H1 (cell line): Measurements from ENCODE around the gene CLP1. TPM values are rescaled to one million over a fixed set of nuclear protein-coding genes. Genes with fewer than 3 reads are reported as not detected.
A peak's percentile ranks its signal among the peaks of the same experiment; 100 is the strongest.

Source experiments
- CTBP2 ChIP-seq: IDR thresholded peaks from 2 replicates; pipeline ENCODE4 v1.7.0; 2011; ENCODE audit warnings: borderline replicate concordance, mild to moderate bottlenecking, moderate library complexity, mixed read lengths, low read length; ENCODE audit not compliant: insufficient read depth, insufficient read length
- CTCF ChIP-seq, 3 experiments: IDR thresholded peaks; 1 replicate in 2 of 3; 2 replicates in 1 of 3; pipeline versions ENCODE4 v1.5.1 to v1.6.1; 2011; ENCODE audit warnings: low read length in 3 of 3, mild to moderate bottlenecking in 3 of 3, inconsistent platforms in 2 of 3, low read depth in 1 of 3, moderate library complexity in 1 of 3; ENCODE audit not compliant: insufficient read depth in 1 of 3; ENCODE audit errors: control extremely low read depth in 1 of 3
- GABPA ChIP-seq: IDR thresholded peaks from 2 replicates; pipeline ENCODE4 v1.6.1; 2011; ENCODE audit warnings: mild to moderate bottlenecking, low read length, moderate library complexity, borderline replicate concordance; ENCODE audit not compliant: insufficient read depth
- HDAC6 ChIP-seq: IDR thresholded peaks from one replicate; pipeline ENCODE4 v1.7.1; 2012; ENCODE audit warnings: low read depth, mild to moderate bottlenecking, inconsistent platforms, low read length, moderate library complexity
- RXRA ChIP-seq: IDR thresholded peaks from 2 replicates; pipeline ENCODE4 v1.6.1; 2011; ENCODE audit warnings: low read depth, mild to moderate bottlenecking, low read length, moderate library complexity; ENCODE audit not compliant: insufficient read depth
- SIN3A ChIP-seq, 2 experiments: IDR thresholded peaks in 1 of 2; conservative IDR thresholded peaks in 1 of 2; 2 replicates each; pipeline ENCODE4 v1.6.1; 2011 to 2012; ENCODE audit warnings: low read length in 2 of 2, improper control_type of control experiment in 1 of 2, low read depth in 1 of 2, mild to moderate bottlenecking in 1 of 2
- SP4 ChIP-seq: IDR thresholded peaks from 2 replicates; pipeline ENCODE4 v1.6.1; 2012; ENCODE audit warnings: low read length, inconsistent platforms
- TAF1 ChIP-seq: IDR thresholded peaks from 2 replicates; pipeline ENCODE4 v1.6.1; 2011; ENCODE audit warnings: mild to moderate bottlenecking, low read depth, low read length
- polyA plus RNA-seq, 7 experiments: library from polyadenylated mRNA; depleted of rRNA in 3 of 7; stranded (reverse) in 5 of 7; unstranded in 2 of 7; fragments of >200 nt in 5 of 7; fragments of 200-250 nt in 2 of 7; gene quantifications; 1 replicate in 5 of 7; 2 replicates in 1 of 7; 4 replicates in 1 of 7; pipeline versions ENCODE4 v1.2.1 to v1.2.3, GENCODE V29; 2011 to 2013; ENCODE audit warnings: missing spikeins in 2 of 7, mixed read lengths in 2 of 7
- total RNA-seq: library from RNA; stranded (reverse); fragmentation: NEBNext Ultra II Directional; extraction: Animal tissue kit (Norgen Biotek cat#: 25700); gene quantifications from 2 replicates; pipeline ENCODE4 v1.2.1, GENCODE V29; 2021

Gene CLP1
- total and polyA plus RNA-seq, 2 of the 8 experiments (the other 6 are each of a cell fraction or from before 2014, with no cell fraction given) = 29.4 to 29.9 TPM

GRCh38 chr11:57639321-57640067, 18.1 kb upstream of the CLP1 start (continued):
- no peak for TF ChIP-seq RXRA
- TF ChIP-seq CTCF (IDR thresholded peaks at IDR 0.05; ENCODE audit: control extremely low read depth in 1 of 3, insufficient read depth in 1 of 3, low read depth in 1 of 3, low read length in 3 of 3) = peak in 1 of 3 experiments; percentile 14; a peak in 1 of 4 replicates
- peak; percentile 92 for TF ChIP-seq CTBP2
- no peak for TF ChIP-seq HDAC6
- TF ChIP-seq TAF1 = no peak; the same call in none of the 2 replicates
- peak in 1 of 2 experiments; percentile 47; a peak in 1 of 4 replicates for TF ChIP-seq SIN3A (conservative IDR thresholded peaks at IDR 0.05 in 1 of 2, IDR thresholded peaks at IDR 0.05 in 1 of 2; ENCODE audit: low read depth in 1 of 2, low read length in 2 of 2)
- TF ChIP-seq SP4 = peak; percentile 50; the same call in 1 of the 2 replicates
- TF ChIP-seq GABPA = no peak
